Measurements from ENCODE around the gene SEC14L6.

DNA sequence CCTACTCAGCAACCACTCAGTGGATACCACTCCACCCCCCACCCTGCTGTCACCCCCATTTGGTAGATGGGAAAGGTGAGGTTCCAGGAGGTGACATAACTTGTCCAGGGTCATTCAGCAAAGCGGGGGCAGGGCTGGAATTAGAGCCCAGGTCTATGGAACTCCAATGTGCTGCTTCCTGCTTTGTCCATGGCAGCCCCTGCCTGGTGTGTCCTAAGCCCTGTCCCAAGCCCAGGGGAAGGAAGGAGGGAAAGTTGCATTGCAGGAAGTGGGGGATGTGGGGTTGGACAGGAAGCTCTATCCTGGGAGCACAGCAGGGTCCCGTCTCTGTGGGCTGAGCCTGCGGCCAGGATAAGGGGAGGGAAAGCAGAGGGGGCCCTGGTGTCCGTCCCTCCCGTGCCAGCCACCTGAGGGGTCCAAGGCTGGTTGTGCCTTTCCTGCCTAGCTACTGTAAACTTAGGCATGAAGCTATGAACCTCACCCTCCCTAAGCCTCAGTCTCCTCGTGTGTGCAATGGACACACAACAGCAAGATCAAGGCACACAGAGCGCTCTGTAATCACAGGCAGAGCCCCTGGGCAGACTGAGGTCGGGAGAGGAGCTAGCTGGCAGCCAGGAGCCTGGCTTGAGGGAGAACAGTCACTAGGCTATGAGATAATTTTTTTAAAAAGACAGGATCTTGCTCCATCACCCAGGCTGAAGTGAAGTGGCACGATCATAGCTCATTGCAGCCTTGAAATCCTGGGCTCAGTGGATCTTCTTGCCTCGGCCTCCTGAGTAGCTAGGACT, 15.1 kb upstream of the SEC14L6 start:
- TF ChIP-seq, protein P1, sequence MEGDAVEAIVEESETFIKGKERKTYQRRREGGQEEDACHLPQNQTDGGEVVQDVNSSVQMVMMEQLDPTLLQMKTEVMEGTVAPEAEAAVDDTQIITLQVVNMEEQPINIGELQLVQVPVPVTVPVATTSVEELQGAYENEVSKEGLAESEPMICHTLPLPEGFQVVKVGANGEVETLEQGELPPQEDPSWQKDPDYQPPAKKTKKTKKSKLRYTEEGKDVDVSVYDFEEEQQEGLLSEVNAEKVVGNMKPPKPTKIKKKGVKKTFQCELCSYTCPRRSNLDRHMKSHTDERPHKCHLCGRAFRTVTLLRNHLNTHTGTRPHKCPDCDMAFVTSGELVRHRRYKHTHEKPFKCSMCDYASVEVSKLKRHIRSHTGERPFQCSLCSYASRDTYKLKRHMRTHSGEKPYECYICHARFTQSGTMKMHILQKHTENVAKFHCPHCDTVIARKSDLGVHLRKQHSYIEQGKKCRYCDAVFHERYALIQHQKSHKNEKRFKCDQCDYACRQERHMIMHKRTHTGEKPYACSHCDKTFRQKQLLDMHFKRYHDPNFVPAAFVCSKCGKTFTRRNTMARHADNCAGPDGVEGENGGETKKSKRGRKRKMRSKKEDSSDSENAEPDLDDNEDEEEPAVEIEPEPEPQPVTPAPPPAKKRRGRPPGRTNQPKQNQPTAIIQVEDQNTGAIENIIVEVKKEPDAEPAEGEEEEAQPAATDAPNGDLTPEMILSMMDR (IDR thresholded peaks at IDR 0.05) = no peak
- no peak for TF ChIP-seq ZFX (IDR thresholded peaks at IDR 0.05; ENCODE audit: borderline replicate concordance)

Data from 22Rv1 (cell line).